GM21717 (cell line): ENCODE measurements around the gene PRKCZ.
"Not testable (repeated sequence)": the region's sequence is repeated elsewhere in the genome, so short reads cannot be mapped to it uniquely, and the experiment has no call there.

ENCODE experiments used
- ATAC-seq: cut with Tn5 transposase; IDR thresholded peaks from one replicate; pipeline ENCODE4 v1.9.1; 2021; ENCODE audit warnings: mild to moderate bottlenecking, moderate library complexity; ENCODE audit not compliant: unreplicated experiment

The PRKCZ gene

GRCh38 chr1:2130156-2130555 is 79.9 kb downstream of the PRKCZ start:
- no peak for ATAC-seq

- ATAC-seq, result no peak
Measured at GRCh38 chr1:2130871-2131289, 80.7 kb downstream of the PRKCZ start.

GRCh38 chr1:2132222-2133038 is 82.2 kb downstream of the PRKCZ start:
- ATAC-seq, result no peak

GRCh38 chr1:2133039-2133878 is 83.0 kb downstream of the PRKCZ start:
- peak; percentile 73 for ATAC-seq

- ATAC-seq, result no peak
Measured at GRCh38 chr1:2133879-2134215, 83.6 kb downstream of the PRKCZ start.

GRCh38 chr1:2134266-2134620 is 84.0 kb downstream of the PRKCZ start:
- no peak for ATAC-seq

GRCh38 chr1:2134621-2135307 is 84.6 kb downstream of the PRKCZ start:
- no peak for ATAC-seq

- ATAC-seq, result no peak
Measured at GRCh38 chr1:2135441-2135841, 85.2 kb downstream of the PRKCZ start.

GRCh38 chr1:2135941-2136340 is 85.7 kb downstream of the PRKCZ start:
- ATAC-seq, result no peak

GRCh38 chr1:2136386-2137235 is 86.4 kb downstream of the PRKCZ start:
- no peak for ATAC-seq

- ATAC-seq, result no peak
Measured at GRCh38 chr1:2137257-2138121, 87.3 kb downstream of the PRKCZ start.

- ATAC-seq, result not testable (repeated sequence)
Measured at GRCh38 chr1:2139156-2139555, 88.9 kb downstream of the PRKCZ start.

GRCh38 chr1:2141025-2141424 is 90.8 kb downstream of the PRKCZ start:
- no peak for ATAC-seq

- ATAC-seq, result no peak
Measured at GRCh38 chr1:2143814-2144500, 93.7 kb downstream of the PRKCZ start.

GRCh38 chr1:2144501-2145090 is 94.4 kb downstream of the PRKCZ start:
- no peak for ATAC-seq

- ATAC-seq, result no peak
Measured at GRCh38 chr1:2145946-2146835, 96.0 kb downstream of the PRKCZ start.

GRCh38 chr1:2146836-2147517 is 96.8 kb downstream of the PRKCZ start:
- ATAC-seq, result no peak
